ENCODE results near the gene TMEM270.
"Not testable (repeated sequence)": the region's sequence is repeated elsewhere in the genome, so short reads cannot be mapped to it uniquely, and the experiment has no call there.

The TMEM270 gene

GRCh38 chr7:73865738-73866445, 4.9 kb downstream of the TMEM270 start:
- Mint-ChIP-seq H3K4me3 (no peak overlapping the region), H3K9me3 (ENCODE audit: low read depth) (no peaks in the 10 kb centered on the region), H3K27ac (no peak overlapping the region), H3K4me1 (ENCODE audit: low read depth) (no peaks in the 10 kb centered on the region), H3K36me3 (no peaks in the 10 kb centered on the region), H3K27me3 (no peaks in the 10 kb centered on the region)

GRCh38 chr7:73866446-73866767, 5.4 kb downstream of the TMEM270 start:
- Mint-ChIP-seq H3K27ac (no peak overlapping the region), H3K9me3 (ENCODE audit: low read depth) (no peaks in the 10 kb centered on the region), H3K4me1 (ENCODE audit: low read depth) (no peaks in the 10 kb centered on the region), H3K4me3 (no peak overlapping the region), H3K36me3 (no peaks in the 10 kb centered on the region), H3K27me3 (no peaks in the 10 kb centered on the region)

- no peak overlapping the region for H3K27ac Mint-ChIP-seq
- no peaks in the 10 kb centered on the region for H3K27me3 Mint-ChIP-seq
- H3K4me3 Mint-ChIP-seq = no peak overlapping the region
Measured at GRCh38 chr7:73869011-73869798, 8.2 kb downstream of the TMEM270 start.

GRCh38 chr7:73870041-73870492, 9.1 kb downstream of the TMEM270 start:
- Mint-ChIP-seq H3K36me3 (no peaks in the 10 kb centered on the region), H3K4me1 (ENCODE audit: low read depth) (no peaks in the 10 kb centered on the region), H3K9me3 (ENCODE audit: low read depth) (no peaks in the 10 kb centered on the region), H3K27me3 (no peaks in the 10 kb centered on the region), H3K27ac (no peak overlapping the region), H3K4me3 (no peak overlapping the region)

More at GRCh38 chr7:73869011-73869798, 8.2 kb downstream of the TMEM270 start:
- Mint-ChIP-seq H3K36me3 (no peaks in the 10 kb centered on the region), H3K9me3 (ENCODE audit: low read depth) (no peaks in the 10 kb centered on the region), H3K4me1 (ENCODE audit: low read depth) (no peaks in the 10 kb centered on the region)

- no peaks in the 10 kb centered on the region for H3K4me1 Mint-ChIP-seq (ENCODE audit: low read depth)
- no peaks in the 10 kb centered on the region for H3K9me3 Mint-ChIP-seq (ENCODE audit: low read depth)
- H3K4me3 Mint-ChIP-seq = no peak overlapping the region
- H3K27ac Mint-ChIP-seq = no peak overlapping the region
- H3K27me3 Mint-ChIP-seq = no peaks in the 10 kb centered on the region
- no peaks in the 10 kb centered on the region for H3K36me3 Mint-ChIP-seq
Measured at GRCh38 chr7:73871163-73872011, 10.4 kb downstream of the TMEM270 start.

- H3K27me3 Mint-ChIP-seq = no peaks in the 10 kb centered on the region
- H3K4me3 Mint-ChIP-seq = no peak overlapping the region
Measured at GRCh38 chr7:73872056-73872908, 11.3 kb downstream of the TMEM270 start.

GRCh38 chr7:73876361-73876760, 15.4 kb downstream of the TMEM270 start:
- H3K4me1 Mint-ChIP-seq (ENCODE audit: low read depth) = no peaks in the 10 kb centered on the region
- H3K4me3 Mint-ChIP-seq = no peak overlapping the region
- H3K9me3 Mint-ChIP-seq (ENCODE audit: low read depth) = no peaks in the 10 kb centered on the region
- H3K27me3 Mint-ChIP-seq = peaks cover 2% of the 10 kb centered on the region
- H3K36me3 Mint-ChIP-seq = no peaks in the 10 kb centered on the region
- H3K27ac Mint-ChIP-seq = no peak overlapping the region

More at GRCh38 chr7:73872056-73872908, 11.3 kb downstream of the TMEM270 start:
- no peaks in the 10 kb centered on the region for H3K4me1 Mint-ChIP-seq (ENCODE audit: low read depth)
- H3K9me3 Mint-ChIP-seq (ENCODE audit: low read depth) = no peaks in the 10 kb centered on the region
- no peaks in the 10 kb centered on the region for H3K36me3 Mint-ChIP-seq
- no peak overlapping the region for H3K27ac Mint-ChIP-seq

- Mint-ChIP-seq H3K36me3 (no peaks in the 10 kb centered on the region), H3K9me3 (ENCODE audit: low read depth) (no peaks in the 10 kb centered on the region), H3K4me1 (ENCODE audit: low read depth) (no peaks in the 10 kb centered on the region), H3K27me3 (peaks cover 2% of the 10 kb centered on the region), H3K4me3 (no peak overlapping the region), H3K27ac (no peak overlapping the region)
Measured at GRCh38 chr7:73876973-73877372, 16.0 kb downstream of the TMEM270 start.

GRCh38 chr7:73879977-73880681, 19.2 kb downstream of the TMEM270 start:
- no peak overlapping the region for H3K4me3 Mint-ChIP-seq
- H3K4me1 Mint-ChIP-seq (ENCODE audit: low read depth) = no peaks in the 10 kb centered on the region
- H3K27me3 Mint-ChIP-seq = peaks cover 2% of the 10 kb centered on the region
- no peaks in the 10 kb centered on the region for H3K9me3 Mint-ChIP-seq (ENCODE audit: low read depth)
- H3K27ac Mint-ChIP-seq = no peak overlapping the region
- H3K36me3 Mint-ChIP-seq = no peaks in the 10 kb centered on the region

- no peak overlapping the region for H3K27ac Mint-ChIP-seq
- no peaks in the 10 kb centered on the region for H3K36me3 Mint-ChIP-seq
- H3K27me3 Mint-ChIP-seq = peaks cover 2% of the 10 kb centered on the region
- H3K4me1 Mint-ChIP-seq (ENCODE audit: low read depth) = no peaks in the 10 kb centered on the region
- H3K4me3 Mint-ChIP-seq = no peak overlapping the region
- H3K9me3 Mint-ChIP-seq (ENCODE audit: low read depth) = no peaks in the 10 kb centered on the region
Measured at GRCh38 chr7:73880755-73881328, 19.9 kb downstream of the TMEM270 start.

GRCh38 chr7:73881352-73882046, 20.5 kb downstream of the TMEM270 start:
- Mint-ChIP-seq H3K4me3 (no peak overlapping the region), H3K4me1 (ENCODE audit: low read depth) (no peaks in the 10 kb centered on the region), H3K36me3 (no peaks in the 10 kb centered on the region), H3K9me3 (ENCODE audit: low read depth) (no peaks in the 10 kb centered on the region), H3K27me3 (peaks cover 2% of the 10 kb centered on the region), H3K27ac (no peak overlapping the region)

GRCh38 chr7:73882047-73882402, 21.1 kb downstream of the TMEM270 start:
- no peaks in the 10 kb centered on the region for H3K4me1 Mint-ChIP-seq (ENCODE audit: low read depth)
- peaks cover 2% of the 10 kb centered on the region for H3K27me3 Mint-ChIP-seq
- H3K27ac Mint-ChIP-seq = no peak overlapping the region
- H3K9me3 Mint-ChIP-seq (ENCODE audit: low read depth) = no peaks in the 10 kb centered on the region
- no peaks in the 10 kb centered on the region for H3K36me3 Mint-ChIP-seq
- no peak overlapping the region for H3K4me3 Mint-ChIP-seq

- not testable (repeated sequence) for H3K27ac Mint-ChIP-seq; H3K4me1 Mint-ChIP-seq (ENCODE audit: low read depth); H3K36me3 Mint-ChIP-seq; H3K27me3 Mint-ChIP-seq; H3K9me3 Mint-ChIP-seq (ENCODE audit: low read depth); H3K4me3 Mint-ChIP-seq
Measured at GRCh38 chr7:73884867-73885422, 24.0 kb downstream of the TMEM270 start.
